ENCODE results near the gene PDE6B.

GRCh38 chr4:679104-679481 lies 53.7 kb downstream of the PDE6B start:
- no peak for TF ChIP-seq CTCF (optimal IDR thresholded peaks at IDR 0.05 in 1 of 3, IDR thresholded peaks at IDR 0.05 in 1 of 3, conservative IDR thresholded peaks at IDR 0.05 in 1 of 3; ENCODE audit: extremely low read depth in 1 of 3, insufficient read depth in 2 of 3, low read length in 3 of 3)
- no peak for TF ChIP-seq EZH2 (IDR thresholded peaks at IDR 0.05; ENCODE audit: low read length)

Data from keratinocyte (primary cell).